ENCODE results near the gene PPP1R9A. TPM values are rescaled to one million over a fixed set of nuclear protein-coding genes. Genes with fewer than 3 reads are reported as not detected.
"Not testable (repeated sequence)": the region's sequence is repeated elsewhere in the genome, so short reads cannot be mapped to it uniquely, and the experiment has no call there.

The PPP1R9A gene
- total RNA-seq, 2 experiments from 2014 or later, result 0.07 TPM; not detected in 1

DNA sequence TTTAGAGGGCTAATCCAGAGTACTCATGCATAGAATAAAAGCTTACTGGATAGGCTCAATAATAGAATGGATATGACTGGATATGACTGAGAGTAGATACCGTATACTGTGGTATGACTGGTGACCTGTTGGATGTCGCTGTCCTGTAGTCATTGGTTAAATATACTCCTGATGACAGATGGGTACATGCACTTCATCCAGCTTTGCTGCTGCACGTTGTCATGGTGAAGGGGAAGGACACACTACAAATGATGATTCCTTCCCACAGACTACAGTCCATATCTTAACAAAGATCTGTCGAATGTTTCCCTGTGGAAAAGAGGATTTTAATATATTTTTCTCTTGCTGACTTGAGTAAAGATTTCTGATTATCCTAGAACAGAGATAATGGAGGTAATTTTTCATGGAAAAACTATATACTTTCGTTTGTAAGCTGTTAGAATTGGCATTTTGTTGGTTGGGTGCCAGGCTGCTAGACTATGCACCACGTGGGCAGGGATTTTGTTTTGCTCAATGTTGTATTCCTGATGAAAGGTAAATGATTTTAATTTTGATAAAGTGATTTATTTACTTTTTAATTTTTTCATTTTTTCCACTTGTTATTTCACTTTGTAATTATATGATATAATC is 97.3 kb downstream of the PPP1R9A start:
- Mint-ChIP-seq H3K4me1 (no peaks in the 10 kb centered on the region), H3K4me3 (no peak overlapping the region), H3K9me3 (ENCODE audit: low read depth) (no peaks in the 10 kb centered on the region), H3K36me3 (no peaks in the 10 kb centered on the region), H3K27ac (no peak overlapping the region), H3K27me3 (no peaks in the 10 kb centered on the region)
- CTCF ChIA-PET, result no interaction called here
- ATAC-seq (no peak), DNase-seq (no peak)

DNA sequence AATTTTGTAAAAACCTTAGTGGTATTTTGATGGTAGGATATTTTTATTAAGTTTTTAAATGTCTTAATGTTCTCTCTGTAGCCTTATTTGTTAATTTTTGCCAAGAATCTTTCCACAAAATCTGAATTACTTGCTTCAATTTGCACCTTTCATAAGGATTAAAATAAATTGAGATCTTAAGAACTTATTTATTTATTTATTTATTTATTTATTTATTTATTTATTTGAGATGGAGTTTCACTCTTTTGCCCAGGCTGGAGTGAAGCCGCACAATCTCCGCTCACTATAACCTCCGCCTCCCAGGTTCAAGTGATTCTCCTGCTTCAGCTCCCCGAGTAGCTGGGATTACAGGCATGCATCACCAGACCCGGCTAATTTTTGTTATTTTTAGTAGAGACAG is 98.6 kb downstream of the PPP1R9A start:
- no peaks in the 10 kb centered on the region for H3K36me3 Mint-ChIP-seq
- no peak for ATAC-seq

DNA sequence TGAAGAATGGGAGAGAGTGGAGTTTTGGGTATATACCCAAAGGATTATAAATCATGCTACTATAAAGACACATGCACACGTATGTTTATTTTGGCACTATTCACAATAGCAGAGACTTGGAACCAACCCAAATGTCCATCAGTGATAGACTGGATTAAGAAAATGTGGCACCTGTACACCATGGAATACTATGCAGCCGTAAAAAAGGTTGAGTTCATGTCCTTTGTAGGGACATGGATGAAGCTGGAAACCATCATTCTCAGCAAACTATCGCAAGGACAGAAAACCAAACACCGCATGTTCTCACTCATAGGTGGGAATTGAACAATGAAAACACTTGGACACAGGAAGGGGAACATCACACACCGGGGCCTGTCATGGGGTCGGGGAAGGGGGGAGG is 101.4 kb downstream of the PPP1R9A start:
- H3K4me3 Mint-ChIP-seq; H3K27me3 Mint-ChIP-seq; H3K27ac Mint-ChIP-seq; ATAC-seq; H3K9me3 Mint-ChIP-seq (ENCODE audit: low read depth); CTCF ChIA-PET; H3K36me3 Mint-ChIP-seq; H3K4me1 Mint-ChIP-seq; DNase-seq: not testable (repeated sequence)

More for the DNA sequence above, 98.6 kb downstream of the PPP1R9A start:
- DNase-seq, result no peak
- Mint-ChIP-seq H3K27ac (no peak overlapping the region), H3K4me1 (no peaks in the 10 kb centered on the region), H3K27me3 (no peaks in the 10 kb centered on the region), H3K4me3 (no peak overlapping the region), H3K9me3 (ENCODE audit: low read depth) (no peaks in the 10 kb centered on the region)
- CTCF ChIA-PET, result no interaction called here

DNA sequence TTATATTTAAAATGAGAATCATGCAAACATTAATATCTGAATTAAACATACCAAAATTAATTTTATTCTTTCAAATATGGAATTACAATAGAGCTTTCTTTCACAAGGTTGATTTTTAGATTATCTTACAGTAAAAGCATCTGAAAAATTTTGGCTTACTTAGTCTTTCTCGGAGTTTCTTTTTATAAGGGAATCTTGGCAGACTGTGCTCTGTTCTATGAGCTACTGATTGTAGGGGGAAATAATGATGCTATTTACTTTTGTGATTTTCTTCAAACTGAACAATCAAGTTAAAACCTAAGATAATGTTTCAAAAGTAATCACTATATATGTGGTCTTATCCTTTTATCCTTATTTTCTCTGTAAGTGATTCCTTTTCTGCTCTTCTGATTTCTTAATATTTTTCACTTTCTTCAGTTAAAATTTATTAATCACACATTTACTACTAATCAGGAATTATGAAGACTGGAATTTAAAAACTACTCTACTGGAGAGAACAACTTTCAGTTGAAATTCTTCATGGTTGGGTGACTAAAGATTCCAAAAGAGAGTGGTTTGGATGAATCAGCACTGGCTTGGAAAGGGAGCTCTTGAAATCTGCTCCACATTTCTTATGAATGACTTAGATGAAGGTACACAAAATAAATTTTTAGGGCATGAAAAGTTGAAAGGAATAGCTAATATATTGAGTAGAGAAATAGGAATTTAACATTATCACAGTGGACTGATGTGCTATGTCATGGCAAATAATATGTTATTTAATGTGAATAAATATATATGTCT is 103.9 kb downstream of the PPP1R9A start:
- Mint-ChIP-seq H3K27me3 (no peaks in the 10 kb centered on the region), H3K27ac (no peak overlapping the region), H3K4me3 (no peak overlapping the region), H3K4me1 (no peaks in the 10 kb centered on the region), H3K9me3 (ENCODE audit: low read depth) (no peaks in the 10 kb centered on the region), H3K36me3 (no peaks in the 10 kb centered on the region)
- CTCF ChIA-PET, result no interaction called here
- DNase-seq (no peak), ATAC-seq (no peak)

DNA sequence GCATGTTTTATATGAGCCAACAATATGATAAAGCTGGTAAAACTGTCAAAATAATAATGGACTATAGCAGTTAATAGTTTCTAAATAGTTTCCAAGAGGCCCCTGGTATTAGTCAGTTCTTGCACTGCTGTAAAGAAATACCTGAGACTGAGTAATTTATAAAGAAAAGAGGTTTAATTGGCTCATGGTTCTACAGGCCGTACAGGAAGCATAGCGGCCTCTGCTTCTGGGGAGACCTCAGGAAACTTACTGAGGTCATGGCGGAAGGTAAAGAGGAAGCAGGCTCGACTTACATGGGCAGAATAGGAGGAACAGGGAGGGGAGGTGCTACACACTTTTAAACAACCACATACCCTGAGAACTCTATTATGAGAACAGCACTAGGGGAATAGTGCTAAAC is 104.6 kb downstream of the PPP1R9A start:
- CTCF ChIA-PET, result no interaction called here
- Mint-ChIP-seq H3K4me1 (no peaks in the 10 kb centered on the region), H3K27me3 (no peaks in the 10 kb centered on the region), H3K4me3 (no peak overlapping the region), H3K9me3 (ENCODE audit: low read depth) (no peaks in the 10 kb centered on the region), H3K36me3 (no peaks in the 10 kb centered on the region), H3K27ac (no peak overlapping the region)
- no peak for DNase-seq
- no peak for ATAC-seq

DNA sequence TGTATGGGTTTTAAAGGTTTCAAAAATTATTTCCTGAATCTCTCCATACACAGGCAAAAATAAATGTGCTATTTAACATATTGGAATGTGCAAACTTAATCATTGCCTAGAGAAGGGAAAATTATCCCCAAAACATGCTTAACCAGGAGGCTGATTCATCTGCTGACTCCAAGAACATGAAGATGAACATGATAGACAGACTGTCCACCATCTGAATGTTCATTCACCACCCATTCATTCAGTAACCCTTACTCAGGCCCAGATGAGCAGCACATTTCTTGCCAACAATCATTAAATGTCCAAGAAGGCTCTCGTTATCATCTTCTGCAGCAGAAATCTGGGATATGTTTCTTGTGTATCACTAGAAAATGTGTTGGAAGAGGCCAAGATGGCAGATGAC is 110.6 kb downstream of the PPP1R9A start:
- H3K36me3 Mint-ChIP-seq, result no peaks in the 10 kb centered on the region
- no peaks in the 10 kb centered on the region for H3K27me3 Mint-ChIP-seq
- CTCF ChIA-PET, result no interaction called here
- peaks cover 2% of the 10 kb centered on the region for H3K9me3 Mint-ChIP-seq (ENCODE audit: low read depth)
- no peak for DNase-seq
- H3K27ac Mint-ChIP-seq, result no peak overlapping the region
- no peak overlapping the region for H3K4me3 Mint-ChIP-seq
- no peaks in the 10 kb centered on the region for H3K4me1 Mint-ChIP-seq
- ATAC-seq, result no peak

DNA sequence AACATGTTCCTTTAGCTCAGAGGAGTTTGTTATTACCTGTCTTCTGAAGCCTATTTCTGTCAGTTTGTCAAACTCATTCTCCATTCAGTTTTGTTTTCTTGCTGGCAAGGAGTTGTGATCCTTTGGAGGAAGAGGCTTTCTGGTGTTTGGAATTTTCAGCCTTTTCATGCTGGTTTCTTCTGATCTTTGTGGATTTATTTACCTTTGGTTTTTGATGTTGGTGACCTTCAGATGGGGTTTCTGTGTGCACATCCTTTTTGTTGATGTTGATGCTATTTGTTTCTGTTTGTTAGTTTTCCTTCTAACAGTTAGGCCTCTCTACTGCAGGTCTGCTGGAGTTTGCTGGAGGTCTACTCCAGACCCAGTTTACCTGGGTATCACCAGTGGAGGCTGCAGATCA is 118.6 kb downstream of the PPP1R9A start:
- CTCF ChIA-PET, result no interaction called here
- Mint-ChIP-seq H3K4me3 (no peak overlapping the region), H3K27ac (no peak overlapping the region), H3K9me3 (ENCODE audit: low read depth) (peaks cover 11% of the 10 kb centered on the region), H3K36me3 (peaks cover 2% of the 10 kb centered on the region), H3K4me1 (no peaks in the 10 kb centered on the region), H3K27me3 (no peaks in the 10 kb centered on the region)
- no peak for DNase-seq
- no peak for ATAC-seq

DNA sequence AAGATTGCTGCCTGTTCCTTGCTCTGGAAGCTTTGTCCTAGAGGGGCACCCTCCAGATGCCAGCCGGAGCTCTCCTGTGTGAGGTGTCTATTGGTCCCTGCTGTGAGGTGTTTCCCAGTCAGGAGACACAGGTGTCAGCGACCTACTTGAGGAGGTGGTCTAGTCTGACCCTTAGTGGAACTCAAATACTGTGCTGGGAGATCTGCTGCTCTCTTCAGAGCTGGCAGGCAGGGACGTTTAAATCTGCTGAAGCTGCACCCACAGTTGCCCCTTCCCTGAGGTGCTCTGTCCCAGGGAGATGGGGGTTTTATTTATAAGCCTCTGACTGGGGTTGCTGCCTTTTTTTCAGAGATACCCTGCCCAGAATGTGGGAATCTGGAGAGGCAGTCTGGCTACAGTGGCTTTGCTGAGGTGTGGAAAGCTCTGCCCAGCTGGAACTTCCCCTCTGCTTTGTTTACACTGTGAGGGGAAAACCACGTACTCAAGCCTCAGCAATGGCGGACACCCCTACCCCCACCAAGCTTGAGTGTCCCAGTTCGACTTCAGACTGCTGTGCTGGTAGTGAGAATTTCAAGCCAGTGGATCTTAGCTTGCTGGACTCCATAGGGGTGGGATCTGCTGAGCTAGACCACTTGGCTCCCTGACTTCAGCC is 119.2 kb downstream of the PPP1R9A start:
- peaks cover 2% of the 10 kb centered on the region for H3K36me3 Mint-ChIP-seq
- no peaks in the 10 kb centered on the region for H3K27me3 Mint-ChIP-seq
- ATAC-seq (no peak), DNase-seq (no peak)
- CTCF ChIA-PET, result no interaction called here
- peaks cover 11% of the 10 kb centered on the region for H3K9me3 Mint-ChIP-seq (ENCODE audit: low read depth)
- no peaks in the 10 kb centered on the region for H3K4me1 Mint-ChIP-seq
- H3K27ac Mint-ChIP-seq, result no peak overlapping the region
- H3K4me3 Mint-ChIP-seq, result no peak overlapping the region

DNA sequence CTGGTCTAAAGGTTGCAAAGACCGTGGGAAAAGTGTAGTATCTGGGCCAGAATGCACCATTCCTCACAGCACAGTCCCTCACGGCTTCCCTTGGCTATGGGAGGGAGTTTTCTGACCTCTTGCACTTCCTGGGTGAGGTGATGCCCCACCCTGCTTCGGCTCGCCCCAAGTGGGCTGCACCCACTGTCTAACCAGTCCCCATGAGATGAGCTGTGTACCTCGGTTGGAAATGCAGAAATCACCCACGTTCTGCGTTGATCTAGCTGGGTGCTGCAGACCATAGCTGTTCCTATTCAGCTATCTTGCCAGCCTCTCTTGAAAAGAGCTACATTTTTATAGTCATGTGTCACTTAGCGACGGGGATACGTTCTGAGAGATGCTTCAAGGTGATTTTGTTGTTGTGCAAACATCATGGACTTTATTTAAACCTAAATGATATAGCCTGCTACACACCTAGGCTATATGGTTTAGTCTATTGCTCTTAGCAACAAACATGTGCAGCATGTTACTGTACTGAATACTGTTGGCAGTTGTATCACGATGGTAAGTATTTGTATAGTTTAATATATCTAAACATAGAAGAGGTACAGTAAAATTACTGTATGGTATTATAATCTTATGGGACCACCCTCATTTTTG is 120.0 kb downstream of the PPP1R9A start:
- Mint-ChIP-seq H3K27me3 (no peaks in the 10 kb centered on the region), H3K36me3 (peaks cover 2% of the 10 kb centered on the region), H3K4me3 (no peak overlapping the region), H3K9me3 (ENCODE audit: low read depth) (peaks cover 9% of the 10 kb centered on the region), H3K27ac (no peak overlapping the region), H3K4me1 (no peaks in the 10 kb centered on the region)
- DNase-seq (no peak), ATAC-seq (no peak)
- CTCF ChIA-PET, result no interaction called here

DNA sequence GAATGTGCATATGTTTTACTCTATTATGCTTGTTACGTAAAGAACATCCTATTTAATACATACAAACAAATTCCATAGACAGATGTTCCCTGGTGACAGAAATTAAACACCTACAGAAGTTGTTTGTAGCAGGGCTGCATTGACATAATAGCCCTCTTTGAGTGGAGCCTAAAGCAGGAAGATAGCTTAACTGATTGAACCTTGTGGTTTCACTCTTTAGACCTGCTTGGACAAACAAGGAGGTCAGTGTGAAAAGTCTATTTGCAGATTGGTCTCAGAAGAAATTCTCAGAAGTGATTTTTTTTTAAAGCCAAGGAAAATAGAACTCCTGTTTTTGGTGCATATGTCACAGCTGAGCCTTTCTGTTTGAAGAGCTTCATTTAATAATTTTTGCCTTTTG is 121.3 kb downstream of the PPP1R9A start:
- H3K9me3 Mint-ChIP-seq (ENCODE audit: low read depth), result peaks cover 9% of the 10 kb centered on the region
- H3K27me3 Mint-ChIP-seq, result no peaks in the 10 kb centered on the region
- no peaks in the 10 kb centered on the region for H3K4me1 Mint-ChIP-seq

DNA sequence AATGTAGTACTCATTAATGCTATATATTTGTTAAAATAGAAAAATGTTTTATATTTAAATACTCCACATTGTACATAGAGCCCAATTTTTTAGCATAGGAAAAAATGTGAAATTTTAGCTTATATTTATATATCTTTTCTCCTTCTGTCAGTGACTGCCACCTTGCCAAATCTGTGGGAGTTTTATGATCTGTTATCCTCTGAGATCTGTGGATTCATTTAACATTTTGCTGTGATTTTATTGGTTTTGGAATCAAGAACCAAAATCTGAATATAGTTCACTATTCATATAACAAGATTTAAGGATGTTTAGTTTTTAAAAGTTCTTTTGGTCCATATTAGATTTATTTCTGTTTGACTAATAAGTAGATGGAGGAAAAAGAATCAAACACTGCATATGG is 127.9 kb downstream of the PPP1R9A start:
- no peaks in the 10 kb centered on the region for H3K9me3 Mint-ChIP-seq (ENCODE audit: low read depth)
- no peaks in the 10 kb centered on the region for H3K4me1 Mint-ChIP-seq
- no peak for ATAC-seq
- no peaks in the 10 kb centered on the region for H3K36me3 Mint-ChIP-seq
- no peaks in the 10 kb centered on the region for H3K27me3 Mint-ChIP-seq
- CTCF ChIA-PET, result no interaction called here
- no peak overlapping the region for H3K27ac Mint-ChIP-seq
- no peak for DNase-seq
- no peak overlapping the region for H3K4me3 Mint-ChIP-seq

More for the DNA sequence above, 121.3 kb downstream of the PPP1R9A start:
- ATAC-seq (no peak), DNase-seq (no peak)
- H3K36me3 Mint-ChIP-seq, result peaks cover 2% of the 10 kb centered on the region
- CTCF ChIA-PET, result no interaction called here
- H3K4me3 Mint-ChIP-seq, result no peak overlapping the region
- H3K27ac Mint-ChIP-seq, result no peak overlapping the region

DNA sequence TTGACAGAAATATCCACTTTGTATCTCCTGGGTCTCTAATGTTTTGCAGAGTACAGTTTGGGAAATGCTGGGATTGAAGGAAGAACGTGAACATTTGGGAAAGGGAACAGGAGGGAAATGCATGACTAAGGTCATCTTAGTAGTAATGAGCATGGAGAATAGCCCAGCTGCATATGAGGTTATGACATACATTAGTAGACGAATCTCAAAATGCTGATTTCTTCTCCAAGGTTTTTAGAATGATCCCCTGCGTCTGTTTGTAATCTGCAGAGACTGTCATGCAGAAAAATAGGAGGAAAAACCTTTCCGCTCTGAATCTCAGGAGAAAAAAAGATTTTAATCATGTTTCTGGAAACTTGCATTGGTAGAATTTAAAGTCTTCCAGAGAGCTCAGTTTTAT is 133.6 kb downstream of the PPP1R9A start:
- Mint-ChIP-seq H3K36me3 (no peaks in the 10 kb centered on the region), H3K27ac (no peak overlapping the region), H3K4me3 (no peak overlapping the region), H3K9me3 (ENCODE audit: low read depth) (no peaks in the 10 kb centered on the region), H3K4me1 (no peaks in the 10 kb centered on the region), H3K27me3 (no peaks in the 10 kb centered on the region)
- DNase-seq (no peak), ATAC-seq (no peak)
- CTCF ChIA-PET, result no interaction called here

DNA sequence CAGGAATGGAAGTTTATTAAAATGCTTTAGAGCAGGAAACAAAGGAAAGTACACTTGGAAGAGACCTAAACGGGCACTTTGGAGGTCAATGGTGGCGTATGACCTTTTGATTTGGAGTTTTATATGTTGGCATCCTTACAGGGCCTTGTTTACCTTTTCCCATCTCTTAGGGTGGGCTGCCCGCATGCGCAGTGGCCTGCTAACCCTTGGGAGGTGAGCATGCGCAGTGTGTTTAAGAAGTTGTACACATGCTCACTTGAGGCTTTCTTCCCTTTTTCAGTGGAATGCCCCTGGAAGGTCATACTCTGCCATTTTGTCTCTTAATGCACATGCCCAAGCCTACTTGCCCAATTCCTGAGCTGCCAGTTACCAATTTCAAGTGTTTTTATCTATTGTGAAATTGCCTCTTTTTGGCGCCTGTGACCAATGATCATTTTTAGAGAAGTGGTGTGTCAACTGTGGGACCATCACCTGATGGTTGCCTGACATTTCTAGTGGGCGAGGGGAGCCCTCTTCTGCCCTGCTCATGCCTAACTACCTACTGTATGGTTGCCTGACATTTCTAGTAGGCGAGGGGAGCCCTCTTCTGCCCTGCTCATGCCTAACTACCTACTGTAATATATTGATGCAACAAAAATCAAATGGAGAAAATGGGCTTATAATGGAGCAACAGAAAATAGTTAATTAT is 138.0 kb downstream of the PPP1R9A start:
- CTCF ChIA-PET, result no interaction called here
- Mint-ChIP-seq H3K27me3 (no peaks in the 10 kb centered on the region), H3K4me3 (no peak overlapping the region), H3K4me1 (no peaks in the 10 kb centered on the region), H3K36me3 (no peaks in the 10 kb centered on the region), H3K27ac (no peak overlapping the region), H3K9me3 (ENCODE audit: low read depth) (no peaks in the 10 kb centered on the region)
- ATAC-seq, result no peak
- no peak for DNase-seq
